Erythroblast (primary cell): ENCODE measurements around the gene PHTF2.
"Not testable (repeated sequence)": the region's sequence is repeated elsewhere in the genome, so short reads cannot be mapped to it uniquely, and the experiment has no call there.

Experiments
- DNase-seq, 2 experiments: peaks; one replicate each; lab custom pipeline; 2025; lab: John Stamatoyannopoulos, UW
- GATA1 ChIP-seq: IDR thresholded peaks from 2 replicates; pipeline ENCODE4 v1.6.1; 2011; ENCODE audit warnings: low read depth, mild to moderate bottlenecking, control low read depth, low read length, moderate library complexity
- POLR2A ChIP-seq: IDR thresholded peaks from 2 replicates; pipeline ENCODE4 v1.6.1; 2011; ENCODE audit warnings: mild to moderate bottlenecking, low read length

Gene PHTF2

DNA sequence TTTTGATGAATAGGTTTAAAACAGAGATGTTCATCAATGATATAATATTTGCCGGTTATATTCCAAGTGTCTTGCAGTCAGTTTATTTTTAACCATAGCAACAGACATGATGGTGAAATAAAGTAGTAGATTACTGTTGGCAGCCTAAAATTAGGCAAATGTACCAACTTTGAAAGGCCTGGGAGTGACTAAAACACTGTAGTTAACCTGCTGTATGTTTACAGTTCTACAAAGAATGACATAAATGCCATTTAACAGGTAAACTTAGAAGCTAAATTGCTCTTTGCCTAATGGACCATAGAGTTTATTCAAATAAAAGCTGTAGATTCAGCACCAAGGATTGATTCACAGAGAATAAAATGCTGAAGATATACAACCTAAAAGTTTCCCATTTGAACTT is 64.1 kb downstream of the PHTF2 start:
- no peak for DNase-seq
- TF ChIP-seq GATA1 (no peak), POLR2A (no peak)

- TF ChIP-seq GATA1: no peak
- DNase-seq: no peak
Observed at GRCh38 chr7:77863860-77864259, 65.3 kb downstream of the PHTF2 start.

DNA sequence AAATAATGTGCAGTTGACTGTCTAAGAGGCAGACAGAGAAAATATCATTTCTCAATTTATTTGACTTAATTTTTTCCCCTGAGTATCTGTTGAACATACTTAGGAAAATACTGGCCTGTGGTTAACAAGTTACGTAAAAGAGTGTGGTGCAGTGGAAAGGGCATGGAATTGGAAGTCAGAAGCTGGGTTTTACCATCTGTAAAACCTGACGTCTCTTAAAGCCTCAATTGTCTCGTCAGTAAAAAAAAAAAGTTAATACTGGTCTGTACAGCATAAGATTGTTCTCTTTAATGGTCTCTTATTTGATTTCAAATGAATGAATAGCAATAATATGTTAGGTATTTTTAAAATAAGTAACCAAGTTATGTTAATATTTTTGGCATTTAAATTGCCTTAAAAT is 67.8 kb downstream of the PHTF2 start:
- DNase-seq: no peak
- TF ChIP-seq GATA1: no peak
- no peak for TF ChIP-seq POLR2A

DNA sequence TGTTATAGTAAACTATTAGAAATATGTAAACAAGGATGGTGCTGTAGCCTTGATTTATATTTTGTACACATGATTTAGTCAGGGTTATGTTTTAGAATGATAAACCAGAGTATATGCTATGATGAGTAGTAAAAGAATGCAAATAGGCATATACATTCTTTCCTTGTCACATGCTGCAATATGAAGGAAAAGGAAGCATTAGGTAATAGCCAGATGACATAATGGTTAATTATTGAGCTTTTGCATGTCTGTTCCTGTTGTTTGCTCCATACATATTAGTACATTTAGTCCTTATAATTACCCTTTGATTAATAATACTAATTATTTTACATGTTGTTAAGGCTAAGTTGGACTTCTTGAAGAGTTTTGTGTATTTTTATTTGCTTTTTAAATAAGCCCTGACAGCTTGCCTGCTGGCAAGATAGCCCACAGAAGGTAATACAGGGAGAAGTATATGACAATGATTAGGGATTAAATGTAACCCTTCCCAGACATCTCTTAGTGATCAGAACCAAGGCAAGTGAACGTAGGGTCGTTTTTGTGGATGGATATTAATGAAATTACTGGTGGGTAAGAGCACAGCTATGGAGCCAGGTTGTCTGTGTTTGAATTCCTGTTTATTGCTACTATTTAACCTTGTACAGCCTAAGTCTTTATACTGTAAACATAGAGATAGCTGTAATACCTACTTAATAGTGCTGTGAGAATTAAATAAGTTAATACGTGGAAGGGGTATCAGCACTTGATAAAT is 68.4 kb downstream of the PHTF2 start:
- no peak for TF ChIP-seq POLR2A
- TF ChIP-seq GATA1: no peak
- no peak for DNase-seq

DNA sequence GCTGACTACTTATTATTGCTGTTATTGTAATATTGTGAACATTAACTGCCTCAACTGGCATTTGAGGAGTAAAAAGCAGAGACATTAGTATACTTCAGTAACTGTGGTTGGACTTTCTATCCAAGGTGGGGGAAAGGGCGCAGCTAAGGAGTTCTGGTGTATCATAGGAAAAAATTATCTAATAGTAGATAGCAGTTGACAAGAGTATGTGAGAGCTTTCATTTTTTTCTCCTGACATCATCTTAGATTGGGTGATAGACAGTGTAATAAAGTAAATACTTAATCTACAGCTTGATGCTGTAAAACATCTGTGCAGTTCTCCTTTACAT is 68.9 kb downstream of the PHTF2 start:
- DNase-seq: no peak
- TF ChIP-seq POLR2A (no peak), GATA1 (no peak)

DNA sequence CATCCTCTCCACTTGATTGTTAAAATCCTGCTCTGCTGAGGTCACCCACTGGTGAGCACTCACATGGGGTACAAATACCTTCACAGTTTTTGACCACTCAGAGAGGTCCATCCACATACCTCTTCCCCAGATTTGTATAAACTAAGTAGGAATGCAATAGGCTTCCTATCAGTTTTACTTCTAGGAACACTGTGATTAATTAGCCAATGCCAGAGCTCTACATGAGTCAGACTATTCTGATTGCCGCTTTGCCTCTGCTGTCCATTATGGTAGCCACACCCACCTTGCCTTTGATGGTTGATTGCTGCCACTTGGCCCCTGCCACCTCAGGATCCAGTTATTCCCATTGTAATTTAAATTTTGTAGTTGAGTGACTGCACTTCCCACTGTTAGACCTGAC is 73.7 kb downstream of the PHTF2 start:
- DNase-seq: not testable (repeated sequence)

- peak; percentile 17 to 60 for DNase-seq
Observed at GRCh38 chr7:77873416-77874327, 75.1 kb downstream of the PHTF2 start.

DNA sequence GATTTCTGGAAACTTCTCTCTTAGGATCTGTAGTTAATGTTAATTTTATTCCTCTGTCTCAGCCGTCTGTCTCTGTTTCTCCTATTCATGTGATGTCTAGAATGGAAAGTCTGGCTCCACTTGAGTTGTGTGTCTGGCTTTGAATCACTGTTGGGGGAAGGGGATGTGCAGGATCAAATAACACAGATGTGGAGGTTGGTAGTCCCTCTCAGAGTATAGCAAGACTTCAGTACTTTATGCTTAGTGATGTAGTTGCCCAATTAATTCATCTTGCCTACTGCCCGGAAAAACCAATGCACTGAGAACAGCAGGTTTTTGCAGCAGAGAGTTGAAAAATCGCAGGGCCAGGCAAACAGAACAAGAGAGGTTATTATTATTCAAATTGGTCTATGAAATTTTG is 79.2 kb downstream of the PHTF2 start:
- TF ChIP-seq POLR2A (no peak), GATA1 (no peak)
- no peak for DNase-seq

DNA sequence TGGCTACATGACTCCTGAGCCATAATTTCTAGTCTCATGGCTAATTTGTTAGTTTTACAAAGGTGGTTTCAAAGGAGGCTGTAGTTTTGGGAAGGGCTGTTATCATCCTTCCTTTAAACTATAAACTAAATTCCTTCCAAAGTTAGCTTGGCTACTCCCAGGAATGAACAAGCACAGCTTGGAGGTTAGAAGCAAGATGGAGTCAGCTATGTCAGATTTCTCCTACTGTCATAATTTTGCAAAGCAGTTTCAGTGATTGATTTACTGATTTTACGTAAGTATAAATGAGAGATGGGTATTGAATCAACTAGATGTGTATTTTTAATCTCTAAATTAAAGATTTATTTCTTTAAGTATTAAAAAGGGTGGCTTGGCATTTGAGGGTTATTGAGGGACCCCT is 79.9 kb downstream of the PHTF2 start:
- TF ChIP-seq GATA1: no peak
- no peak for TF ChIP-seq POLR2A
- DNase-seq: no peak

DNA sequence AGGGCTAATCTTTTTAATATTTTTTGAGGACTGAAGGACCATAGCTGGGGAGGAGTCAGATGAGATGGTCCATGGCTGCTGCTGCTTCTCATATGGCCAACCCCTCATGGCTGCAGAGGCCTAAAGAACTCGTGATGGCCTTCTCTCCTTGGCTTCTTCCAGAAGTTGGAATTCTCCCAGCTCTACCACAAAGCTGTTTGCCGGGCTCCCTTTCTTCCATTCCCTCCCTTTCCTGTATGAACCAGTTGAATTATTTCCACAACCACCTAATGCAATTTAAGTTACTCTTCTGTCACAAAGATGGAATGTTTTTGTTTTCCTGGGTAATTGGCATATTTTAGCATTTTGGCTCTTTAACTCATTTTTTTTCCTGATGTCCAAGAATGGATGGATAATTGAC is 80.7 kb downstream of the PHTF2 start:
- no peak for TF ChIP-seq POLR2A
- no peak for TF ChIP-seq GATA1
- no peak for DNase-seq

- DNase-seq: no peak
- TF ChIP-seq POLR2A (no peak), GATA1 (no peak)
Observed at GRCh38 chr7:77881871-77882270, 83.3 kb downstream of the PHTF2 start.

GRCh38 chr7:77885155-77885554 is 86.6 kb downstream of the PHTF2 start:
- no peak for TF ChIP-seq POLR2A
- no peak for TF ChIP-seq GATA1
- no peak for DNase-seq

- DNase-seq: no peak
- TF ChIP-seq GATA1 (no peak), POLR2A (no peak)
Observed at GRCh38 chr7:77887567-77887966, 89.0 kb downstream of the PHTF2 start.

DNA sequence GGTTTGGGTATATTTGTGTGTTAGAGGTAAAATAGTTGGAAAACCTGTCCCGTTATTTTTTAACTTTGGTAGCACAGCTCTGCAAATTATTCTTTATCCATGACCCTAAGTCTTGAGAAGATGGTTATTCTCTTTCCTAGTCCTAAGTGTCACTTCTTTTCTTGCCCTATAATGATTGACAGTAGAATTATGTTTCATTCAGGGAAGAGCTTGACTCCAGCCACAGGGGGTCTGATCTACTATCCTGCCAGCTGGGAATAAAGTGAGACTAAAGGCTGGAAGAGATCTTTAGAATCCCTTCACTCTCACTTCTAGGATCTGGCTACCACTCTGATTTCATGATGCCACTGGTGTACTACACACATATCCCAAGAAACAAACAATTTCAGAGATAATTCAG is 90.4 kb downstream of the PHTF2 start:
- TF ChIP-seq POLR2A (no peak), GATA1 (no peak)
- no peak for DNase-seq

DNA sequence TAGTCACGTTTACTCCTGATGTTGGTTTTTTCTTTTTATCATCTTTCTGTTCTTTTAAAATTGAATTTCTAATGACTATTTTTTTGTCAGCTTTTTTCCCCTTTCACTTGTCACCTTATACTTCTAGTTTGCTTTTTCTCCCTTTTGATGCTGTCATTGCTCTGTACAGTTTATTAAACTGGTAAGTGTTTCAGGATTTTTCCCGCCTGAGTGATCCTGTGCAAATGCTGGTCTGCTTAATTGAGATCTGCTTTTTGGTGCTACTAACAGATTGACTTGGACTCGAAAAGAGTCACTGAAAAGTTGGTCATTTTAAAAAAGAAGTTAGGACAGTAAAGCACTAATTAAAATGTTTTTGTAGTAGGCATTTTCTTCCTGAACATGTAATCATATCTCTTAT is 95.2 kb downstream of the PHTF2 start:
- DNase-seq: no peak
- no peak for TF ChIP-seq POLR2A
- no peak for TF ChIP-seq GATA1
